Esophagus muscularis mucosa (tissue), 4 donors: ENCODE results near the gene KIF26B.

Source experiments
- CTCF ChIP-seq, 3 experiments: fragments of 200-600 bp in 2 of 3; fragments of 450-650 bp in 1 of 3; sonication (generic) in 2 of 3; IDR thresholded peaks; one replicate each; pipeline ENCODE4 v1.5.1; 2017 to 2019; ENCODE audit warnings: antibody characterized with exemption in 3 of 3, mild to moderate bottlenecking in 2 of 3, moderate library complexity in 1 of 3
- EP300 ChIP-seq: sonication (generic); formaldehyde crosslinking; IDR thresholded peaks from one replicate; pipeline ENCODE4 v1.6.1; 2017; ENCODE audit warnings: antibody characterized with exemption
- POLR2A ChIP-seq: fragments of 450-650 bp; IDR thresholded peaks from one replicate; pipeline ENCODE4 v1.6.1; 2017; ENCODE audit warnings: antibody characterized with exemption, moderate library complexity, mild to moderate bottlenecking, low read depth
- POLR2AphosphoS5 ChIP-seq, 2 donors: sonication (generic); formaldehyde crosslinking; IDR thresholded peaks; one replicate each; pipeline ENCODE4 v1.6.1; 2017; ENCODE audit warnings: antibody characterized with exemption in 2 of 2

GRCh38 chr1:245645406-245645805 lies 490.6 kb downstream of the KIF26B start:
- TF ChIP-seq CTCF (IDR thresholded peaks at IDR 0.05), result no peak
- no peak for TF ChIP-seq POLR2AphosphoS5 (IDR thresholded peaks at IDR 0.05)
- TF ChIP-seq EP300, result no peak
- TF ChIP-seq POLR2A, result no peak
